GM12878 (cell line): ENCODE results near the gene NELFE. TPM values are rescaled to one million over a fixed set of nuclear protein-coding genes. Genes with fewer than 3 reads are reported as not detected.

Experiments used
- ATAC-seq: fragments of 200-7000 bp; cut with Tn5 transposase; 3 replicates; pipeline ENCODE4 v1.9.1; 2020; ENCODE audit warnings: mild to moderate bottlenecking, moderate library complexity
- BruUV-seq: library from RNA; stranded (reverse); fragments of 400-500 nt; replicated peaks from 2 replicates; lab custom pipeline; 2021; lab: Mats Ljungman, UMichigan
- CTCF ChIA-PET: fragments of 300-600 bp; sonication (Branson Sonifier 250); formaldehyde crosslinking; extraction: SDS; loops from one replicate; lab custom pipeline; 2021; ENCODE audit warnings: inconsistent platforms; lab: Yijun Ruan, JAX
- POLR2A ChIA-PET: fragments of 350-600 bp; formaldehyde crosslinking; extraction: SDS; loops from one replicate; lab custom pipeline; 2021; ENCODE audit warnings: inconsistent platforms; lab: Charles Lee
- RAD21 ChIA-PET: fragments of 300-600 bp; sonication (Branson Sonifier 250); formaldehyde crosslinking; loops from one replicate; lab custom pipeline; 2023; ENCODE audit warnings: antibody characterized with exemption; ENCODE audit not compliant: unreplicated experiment; lab: Charles Lee
- SMC1A ChIA-PET: fragments of 300-600 bp; sonication (Branson Sonifier 250); formaldehyde crosslinking; loops from one replicate; lab custom pipeline; 2023; ENCODE audit not compliant: unreplicated experiment, uncharacterized antibody; lab: Charles Lee
- DNase-seq: peaks from one replicate; pipeline ENCODE4 v3.0.0-alpha.2; 2011; ENCODE audit warnings: low read depth, low spot score
- FAIRE-seq: peaks from 3 replicates; lab custom pipeline; 2011; peaks lifted over from hg19 to GRCh38; lab: Jason Lieb, UNC
- H2AFZ ChIP-seq: 2 replicates; pipeline ENCODE4 v1.6.0; 2011; ENCODE audit warnings: low read depth, low read length, control low read depth; ENCODE audit not compliant: control insufficient read depth
- H3K27ac ChIP-seq: 2 replicates; pipeline ENCODE4 v1.5.1; 2011; ENCODE audit warnings: control low read depth; ENCODE audit not compliant: control insufficient read depth, insufficient read depth
- H3K27me3 ChIP-seq, 2 experiments: replicated peaks in 1 of 2; 2 replicates each; pipeline versions ENCODE4 v1.6.0 to v1.6.1; 2011; ENCODE audit warnings: low read length in 1 of 2; ENCODE audit not compliant: control insufficient read depth in 2 of 2, insufficient read depth in 2 of 2
- H3K36me3 ChIP-seq, 2 experiments: 2 replicates each; pipeline ENCODE4 v1.5.1; 2011; ENCODE audit warnings: low read length in 1 of 2; ENCODE audit not compliant: control insufficient read depth in 2 of 2, insufficient read depth in 2 of 2
- H3K4me1 ChIP-seq: 2 replicates; pipeline ENCODE4 v1.6.1; 2011; ENCODE audit warnings: mild to moderate bottlenecking, low read length, moderate library complexity, mixed read lengths; ENCODE audit not compliant: control insufficient read depth, insufficient read depth
- H3K4me2 ChIP-seq: 2 replicates; pipeline ENCODE4 v1.6.0; 2011; ENCODE audit warnings: control low read depth; ENCODE audit not compliant: control insufficient read depth, insufficient read depth
- H3K4me3 ChIP-seq: fragments of 200-600 bp; sonication (generic); 2 replicates; pipeline ENCODE4 v1.5.1; 2016
- H3K79me2 ChIP-seq: 2 replicates; pipeline ENCODE4 v1.6.0; 2011; ENCODE audit warnings: low read length; ENCODE audit not compliant: control insufficient read depth, insufficient read depth
- H3K9ac ChIP-seq: 2 replicates; pipeline ENCODE4 v1.8.0; 2011; ENCODE audit warnings: low read length, control low read depth, mixed read lengths; ENCODE audit not compliant: control insufficient read depth, insufficient read depth
- H3K9me3 ChIP-seq: replicated peaks from 3 replicates; pipeline ENCODE4 v1.5.1; 2011; ENCODE audit warnings: mild to moderate bottlenecking, low read length; ENCODE audit not compliant: control insufficient read depth, insufficient read depth
- H4K20me1 ChIP-seq: 2 replicates; pipeline ENCODE4 v1.6.0; 2011; ENCODE audit not compliant: control insufficient read depth, insufficient read depth
- ASH2L ChIP-seq: fragments of 300-600, 200-600 bp; sonication (generic); IDR thresholded peaks from 2 replicates; pipeline ENCODE4 v1.6.1; 2017; ENCODE audit warnings: low read depth, mild to moderate bottlenecking, borderline replicate concordance
- CBX3 ChIP-seq: fragments of 200-600 bp; sonication (generic); IDR thresholded peaks from 2 replicates; pipeline ENCODE4 v1.6.1; 2016; ENCODE audit warnings: low read depth, borderline replicate concordance
- CHD4 ChIP-seq: fragments of 200-600 bp; sonication (generic); IDR thresholded peaks from 2 replicates; pipeline ENCODE4 v1.6.1; 2016; ENCODE audit warnings: mild to moderate bottlenecking
- CREM ChIP-seq: IDR thresholded peaks from 2 replicates; pipeline ENCODE4 v1.6.1; 2014; ENCODE audit warnings: antibody characterized with exemption, low read depth
- ETV6 ChIP-seq, 2 experiments: fragments of 450-650 bp in 1 of 2; IDR thresholded peaks in 1 of 2; conservative IDR thresholded peaks in 1 of 2; 2 replicates each; pipeline ENCODE4 v1.6.1; 2014; ENCODE audit warnings: antibody characterized with exemption in 1 of 2, borderline replicate concordance in 1 of 2, low read depth in 1 of 2, mild to moderate bottlenecking in 1 of 2, moderate library complexity in 1 of 2
- GATAD2B ChIP-seq: fragments of 450-650 bp; conservative IDR thresholded peaks from 2 replicates; pipeline ENCODE4 v1.6.1; 2017; ENCODE audit warnings: low read depth, mild to moderate bottlenecking, moderate library complexity
- HSF1 ChIP-seq: fragments of 150-350 bp; IDR thresholded peaks from 2 replicates; pipeline ENCODE4 v1.6.1; 2014; ENCODE audit warnings: mild to moderate bottlenecking, low read depth, low read length
- IKZF2 ChIP-seq, 2 experiments: fragments of 450-650 bp; IDR thresholded peaks; 2 replicates each; pipeline ENCODE4 v1.6.1; 2017; ENCODE audit warnings: mild to moderate bottlenecking in 2 of 2, moderate library complexity in 2 of 2
- MYC ChIP-seq: IDR thresholded peaks from 2 replicates; pipeline ENCODE4 v1.6.1; 2011; ENCODE audit warnings: mild to moderate bottlenecking, low read length, moderate library complexity, inconsistent platforms; ENCODE audit not compliant: insufficient read depth, insufficient replicate concordance, insufficient read length, severe bottlenecking
- NBN ChIP-seq: fragments of 450-650 bp; IDR thresholded peaks from 2 replicates; pipeline ENCODE4 v1.6.1; 2016
- RB1 ChIP-seq: fragments of 450-650 bp; formaldehyde crosslinking; IDR thresholded peaks from 2 replicates; pipeline ENCODE4 v1.6.1; 2017; ENCODE audit warnings: mild to moderate bottlenecking, borderline replicate concordance
- SKIL ChIP-seq: fragments of 450-650 bp; IDR thresholded peaks from 2 replicates; pipeline ENCODE4 v1.6.1; 2017; ENCODE audit warnings: mild to moderate bottlenecking, low read depth, inconsistent platforms; ENCODE audit not compliant: poor library complexity, severe bottlenecking
- SMAD5 ChIP-seq: IDR thresholded peaks from 2 replicates; pipeline ENCODE4 v1.6.1; 2016; ENCODE audit warnings: antibody characterized with exemption, low read depth
- SMC3 ChIP-seq: IDR thresholded peaks from 2 replicates; pipeline ENCODE4 v1.6.1; 2011; ENCODE audit warnings: low read length, improper control_type of control experiment, borderline replicate concordance
- YBX1 ChIP-seq: fragments of 450-650 bp; IDR thresholded peaks from 2 replicates; pipeline ENCODE4 v1.6.1; 2016; ENCODE audit warnings: antibody characterized with exemption
- ZBTB33 ChIP-seq: fragments of 450-650 bp; IDR thresholded peaks from 2 replicates; pipeline ENCODE4 v1.6.1; 2017; ENCODE audit warnings: mild to moderate bottlenecking
- ZSCAN29 ChIP-seq: fragments of 450-650 bp; IDR thresholded peaks from 2 replicates; pipeline ENCODE4 v1.6.1; 2017; ENCODE audit warnings: mild to moderate bottlenecking, moderate library complexity
- WGBS: methylation state at CpG from one replicate; pipeline ENCODE4 v1.1.6; 2016; ENCODE audit warnings: low lambda C conversion rate; ENCODE audit not compliant: insufficient replicate concordance, insufficient coverage; ENCODE audit errors: missing lambda C conversion rate; 5-methylcytosine and 5-hydroxymethylcytosine counted together
- in situ Hi-C: fragments of 300-500 bp; cut with MboI; formaldehyde crosslinking; loops from 9 replicates; pipeline ENCODE4 v1.14.3; 2018; ENCODE audit warnings: mixed read lengths
- intact Hi-C: fragments of 100-400 bp; cut with micrococcal nuclease; formaldehyde crosslinking; loops from one replicate; pipeline ENCODE4 v1.14.2; 2022; ENCODE audit not compliant: unreplicated experiment
- polyA plus RNA-seq, 11 experiments: library from polyadenylated mRNA; depleted of rRNA in 4 of 11; unstranded in 6 of 11; stranded (reverse) in 5 of 11; fragments of >200 nt; fragmentation: Nextera tagmentation in 4 of 11; fragmentation: Illumina TruSeq in 1 of 11; extraction: Ambion mirVana in 4 of 11; extraction: Trizol in 1 of 11; gene quantifications; 1 replicate in 1 of 11; 2 replicates in 10 of 11; pipeline versions ENCODE4 v1.2.1 to v1.2.3, GENCODE V29; 2011 to 2016; ENCODE audit warnings: inconsistent platforms in 2 of 11, missing spikeins in 2 of 11, low read depth in 1 of 11
- total RNA-seq, 4 experiments: library from RNA; depleted of rRNA in 3 of 4; stranded (reverse); fragments of >200 nt in 3 of 4; fragmentation: Illumina TruSeq in 1 of 4; extraction: Trizol in 1 of 4; gene quantifications; 2 replicates each; pipeline versions ENCODE4 v1.2.1 to v1.2.3, GENCODE V29; 2013 to 2021

NELFE gene
- total and polyA plus RNA-seq, 10 of the 15 experiments (the other 5 are each of a cell fraction or from before 2014, with no cell fraction given), result 8.5 to 105 (median 59.7) TPM

DNA sequence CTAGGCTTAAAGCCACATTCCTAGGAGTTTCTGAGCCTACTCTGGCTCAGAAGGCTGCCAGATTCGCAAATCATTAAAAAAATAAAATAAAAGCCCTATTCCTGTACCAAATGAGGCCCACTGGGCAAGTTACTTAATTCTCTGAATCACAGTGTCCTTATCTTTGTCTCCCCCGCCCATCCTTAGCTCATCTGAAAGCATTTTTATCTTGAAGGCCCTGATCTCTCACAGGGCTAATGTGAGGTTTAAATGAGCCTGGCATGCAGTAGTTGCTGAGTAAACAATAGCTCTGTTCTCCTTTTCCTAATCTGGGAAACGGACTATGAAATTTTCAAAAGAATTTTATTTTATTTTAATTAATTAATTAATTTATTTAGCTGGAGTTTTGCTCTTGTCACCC, 54.8 kb downstream of the NELFE start:
- ChIA-PET SMC1A (interaction anchor here (0.6 to 1.8 kb wide), 3 partner anchors 12 to 29 kb away, joined by 3 to 4 read pairs (median 3); no protein-coding TSS in a partner anchor), CTCF (interaction anchor here (0.6 to 1.2 kb wide), 2 partner anchors 14 to 19 kb away, joined by 4 read pairs; no protein-coding TSS in a partner anchor), RAD21 (interaction anchor here (1.7 kb wide), 1 partner anchor 19 kb away, joined by 6 read pairs; no protein-coding TSS in a partner anchor), POLR2A (no interaction called here)
- WGBS, result 57% methylated on average over 3 of the region's 3 CpGs
- no peaks in the 10 kb centered on the region for H4K20me1 ChIP-seq
- intact Hi-C loops (loop anchor here (10.0 kb wide), 1 partner anchor 359 kb away; the partner anchor contains the start of genes ATP6V1G2, DDX39B and NFKBIL1), in situ Hi-C loops (no loop called here)
- peaks cover 15% of the 10 kb centered on the region for H3K4me1 ChIP-seq
- BruUV-seq, result no TSS peak
- no peak overlapping the region for H3K27ac ChIP-seq
- H3K9ac ChIP-seq, result no peak overlapping the region
- no peaks in the 10 kb centered on the region; a peak in 1 of 4 replicates for H3K36me3 ChIP-seq
- H3K27me3 ChIP-seq, result no peaks in the 10 kb centered on the region
- no peak overlapping the region for H2AFZ ChIP-seq
- DNase-seq (no peak), FAIRE-seq (no peak), ATAC-seq (no peak)
- no peaks in the 10 kb centered on the region; the same call in 1 of the 2 replicates for H3K79me2 ChIP-seq
- no peaks in the 10 kb centered on the region for H3K9me3 ChIP-seq
- no peak overlapping the region for H3K4me3 ChIP-seq
- no peak overlapping the region for H3K4me2 ChIP-seq
- no peak for TF ChIP-seq ETV6 (conservative IDR thresholded peaks at IDR 0.05 in 1 of 2, IDR thresholded peaks at IDR 0.05 in 1 of 2; ENCODE audit: borderline replicate concordance in 1 of 2, low read depth in 1 of 2)
- TF ChIP-seq GATAD2B, result no peak
- TF ChIP-seq RB1, result no peak
- TF ChIP-seq ASH2L, result no peak
- TF ChIP-seq CHD4, result no peak
- TF ChIP-seq SKIL, result no peak
- TF ChIP-seq HSF1, result no peak
- no peak for TF ChIP-seq NBN
- no peak for TF ChIP-seq SMAD5
- TF ChIP-seq MYC, result no peak
- TF ChIP-seq ZSCAN29, result no peak
- no peak for TF ChIP-seq CREM
- no peak for TF ChIP-seq YBX1
- TF ChIP-seq ZBTB33, result no peak
- no peak for TF ChIP-seq SMC3
- TF ChIP-seq IKZF2 (IDR thresholded peaks at IDR 0.05), result no peak
- no peak for TF ChIP-seq CBX3
